Epithelial cell of proximal tubule (primary cell): ENCODE results near the gene MYCN. TPM values are rescaled to one million over a fixed set of nuclear protein-coding genes. Genes with fewer than 3 reads are reported as not detected.

Source experiments
- DNase-seq: peaks from one replicate; pipeline ENCODE4 v3.0.0-alpha.2; 2011; ENCODE audit warnings: low read depth
- H3K4me3 ChIP-seq: 2 replicates; pipeline ENCODE4 v1.5.1; 2011; ENCODE audit warnings: low read depth, mild to moderate bottlenecking, low read length
- CTCF ChIP-seq: conservative IDR thresholded peaks from 2 replicates; pipeline ENCODE4 v1.5.1; 2012; ENCODE audit warnings: low read depth, mild to moderate bottlenecking, low read length
- total RNA-seq: library from RNA; depleted of rRNA; stranded (reverse); fragments of >200 nt; gene quantifications from 2 replicates; pipeline ENCODE4 v1.2.3, GENCODE V29; 2015

The MYCN gene
- total RNA-seq, 1 donor from 2014 or later = 3.0 TPM

- DNase-seq = no peak
- TF ChIP-seq CTCF = no peak
- no peak overlapping the region for H3K4me3 ChIP-seq
These were observed 5.8 kb downstream of the MYCN start for GRCh38 chr2:15945909-15946705.

- no peak for DNase-seq
- no peak for TF ChIP-seq CTCF
- H3K4me3 ChIP-seq = no peak overlapping the region
These were observed 6.6 kb downstream of the MYCN start for GRCh38 chr2:15946983-15947382.

GRCh38 chr2:15947431-15947830 lies 7.1 kb downstream of the MYCN start:
- no peak overlapping the region for H3K4me3 ChIP-seq
- no peak for TF ChIP-seq CTCF
- DNase-seq = no peak

GRCh38 chr2:15948704-15948957 lies 8.3 kb downstream of the MYCN start:
- no peak for TF ChIP-seq CTCF
- no peak for DNase-seq

GRCh38 chr2:15949126-15949525 lies 8.8 kb downstream of the MYCN start:
- no peak overlapping the region for H3K4me3 ChIP-seq
- no peak for DNase-seq
- no peak for TF ChIP-seq CTCF

More at GRCh38 chr2:15948704-15948957, 8.3 kb downstream of the MYCN start:
- no peak overlapping the region for H3K4me3 ChIP-seq

- H3K4me3 ChIP-seq = no peak overlapping the region
- DNase-seq = no peak
- no peak for TF ChIP-seq CTCF
These were observed 9.2 kb downstream of the MYCN start for GRCh38 chr2:15949551-15949950.
